Posterior vena cava (tissue), 2 donors: Measurements from ENCODE around the gene MAP3K4. TPM values are rescaled to one million over a fixed set of nuclear protein-coding genes. Genes with fewer than 3 reads are reported as not detected.

Source experiments
- DNase-seq: peaks from one replicate; pipeline ENCODE4 v3.0.0-alpha.2; 2020; ENCODE audit warnings: low spot score
- intact Hi-C, 2 donors: fragments of 100-400 bp; cut with DNase I; formaldehyde crosslinking; loops; one replicate each; pipeline versions ENCODE4 v1.14.1 to v1.14.2; 2022 to 2023
- total RNA-seq, 2 donors: library from RNA; stranded (reverse); fragmentation: NEBNext Ultra II Directional; extraction: Animal tissue kit (Norgen Biotek cat#: 25700); gene quantifications; one replicate each; pipeline ENCODE4 v1.2.1, GENCODE V29; 2021
- donor health status: DM: yes; HTN: yes; CAD: no.
- donor health status: DM: yes; HTN: yes; CAD: no.

Gene MAP3K4
- total RNA-seq, 2 donors from 2014 or later: 34.3 to 45.4 TPM

- no peak for DNase-seq
- intact Hi-C loops: loop anchor here in 1 of 2 donors (5.0 kb wide), 1 partner anchor 220 kb away; no protein-coding TSS in a partner anchor
Measured at GRCh38 chr6:161151660-161152526, 160.3 kb downstream of the MAP3K4 start.

- DNase-seq: no peak
Measured at GRCh38 chr6:161152527-161152862, 160.9 kb downstream of the MAP3K4 start.

GRCh38 chr6:161152907-161153662, 161.5 kb downstream of the MAP3K4 start:
- intact Hi-C loops: loop anchor here in 1 of 2 donors (5.0 kb wide), 1 partner anchor 219 kb away; no protein-coding TSS in a partner anchor
- no peak for DNase-seq

More at GRCh38 chr6:161152527-161152862, 160.9 kb downstream of the MAP3K4 start:
- intact Hi-C loops: loop anchor here in 1 of 2 donors (5.0 kb wide), 1 partner anchor 220 kb away; no protein-coding TSS in a partner anchor

- no peak for DNase-seq
- intact Hi-C loops: loop anchor here in 1 of 2 donors (5.0 kb wide), 1 partner anchor 219 kb away; no protein-coding TSS in a partner anchor
Measured at GRCh38 chr6:161153725-161154124, 162.2 kb downstream of the MAP3K4 start.

GRCh38 chr6:161154796-161155335, 163.3 kb downstream of the MAP3K4 start:
- intact Hi-C loops: loop anchor here in 1 of 2 donors (5.0 kb wide), 1 partner anchor 217 kb away; no protein-coding TSS in a partner anchor
- no peak for DNase-seq

- intact Hi-C loops: no loop called here
- DNase-seq: no peak
Measured at GRCh38 chr6:161161121-161161520, 169.6 kb downstream of the MAP3K4 start.

- peak; percentile 47 for DNase-seq
- intact Hi-C loops: no loop called here
Measured at GRCh38 chr6:161161889-161162624, 170.5 kb downstream of the MAP3K4 start.

- intact Hi-C loops: no loop called here
- DNase-seq: peak; percentile 42
Measured at GRCh38 chr6:161162722-161163121, 171.2 kb downstream of the MAP3K4 start.

- DNase-seq: peak; percentile 48
- intact Hi-C loops: loop anchor here in 1 of 2 donors (1.0 kb wide), 1 partner anchor 21 kb away; no protein-coding TSS in a partner anchor
Measured at GRCh38 chr6:161163466-161164181, 172.1 kb downstream of the MAP3K4 start.

GRCh38 chr6:161164182-161164625, 172.6 kb downstream of the MAP3K4 start:
- intact Hi-C loops: loop anchor here in 1 of 2 donors (1.0 kb wide), 1 partner anchor 22 kb away; no protein-coding TSS in a partner anchor
- no peak for DNase-seq

GRCh38 chr6:161166176-161166575, 174.6 kb downstream of the MAP3K4 start:
- intact Hi-C loops: no loop called here
- DNase-seq: no peak

GRCh38 chr6:161166677-161167076, 175.1 kb downstream of the MAP3K4 start:
- intact Hi-C loops: no loop called here
- DNase-seq: no peak
